ENCODE results near the gene RDH12.

- no peak for TF ChIP-seq CTCF (IDR thresholded peaks at IDR 0.05; ENCODE audit: poor library complexity, severe bottlenecking)
- no peak for TF ChIP-seq POLR2AphosphoS5 (IDR thresholded peaks at IDR 0.05)
- TF ChIP-seq RAD21 (conservative IDR thresholded peaks at IDR 0.05) = no peak
- no peak for TF ChIP-seq TAF1 (IDR thresholded peaks at IDR 0.05; ENCODE audit: low read depth)
- no peak for TF ChIP-seq REST (IDR thresholded peaks at IDR 0.05; ENCODE audit: borderline replicate concordance)
- TF ChIP-seq EP300 (conservative IDR thresholded peaks at IDR 0.05; ENCODE audit: poor library complexity, severe bottlenecking) = no peak
- TF ChIP-seq EZH2 (IDR thresholded peaks at IDR 0.05; ENCODE audit: borderline replicate concordance, insufficient read depth, low read length, poor library complexity, severe bottlenecking) = no peak
- no peak for TF ChIP-seq MXI1 (conservative IDR thresholded peaks at IDR 0.05; ENCODE audit: poor library complexity, severe bottlenecking)
- no peak for TF ChIP-seq SMC3 (conservative IDR thresholded peaks at IDR 0.05; ENCODE audit: poor library complexity)
Measured at GRCh38 chr14:67722293-67722692, 20.6 kb downstream of the RDH12 start.

All from neural cell (in vitro differentiated cells).